ENCODE results near the gene LTA4H.

DNA sequence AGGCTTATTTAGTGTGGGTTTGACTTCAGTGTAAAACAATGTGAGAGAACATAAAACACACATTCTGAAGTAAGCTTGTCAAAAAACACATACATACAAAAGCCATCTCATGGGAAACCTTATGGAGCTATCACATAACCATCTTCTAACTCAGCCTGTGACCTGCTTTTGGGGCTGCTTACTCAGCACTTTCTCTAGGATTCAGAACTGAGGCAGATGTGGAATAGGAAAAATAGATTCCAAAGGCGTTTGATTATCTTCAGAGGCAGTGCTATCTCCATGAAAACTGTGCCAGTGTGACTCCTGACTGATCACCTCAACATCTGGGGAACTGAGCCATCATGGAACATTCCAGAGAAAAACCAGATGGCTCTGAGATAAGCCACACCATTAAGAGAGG, 52.8 kb downstream of the LTA4H start:
- TF ChIP-seq, protein P1, sequence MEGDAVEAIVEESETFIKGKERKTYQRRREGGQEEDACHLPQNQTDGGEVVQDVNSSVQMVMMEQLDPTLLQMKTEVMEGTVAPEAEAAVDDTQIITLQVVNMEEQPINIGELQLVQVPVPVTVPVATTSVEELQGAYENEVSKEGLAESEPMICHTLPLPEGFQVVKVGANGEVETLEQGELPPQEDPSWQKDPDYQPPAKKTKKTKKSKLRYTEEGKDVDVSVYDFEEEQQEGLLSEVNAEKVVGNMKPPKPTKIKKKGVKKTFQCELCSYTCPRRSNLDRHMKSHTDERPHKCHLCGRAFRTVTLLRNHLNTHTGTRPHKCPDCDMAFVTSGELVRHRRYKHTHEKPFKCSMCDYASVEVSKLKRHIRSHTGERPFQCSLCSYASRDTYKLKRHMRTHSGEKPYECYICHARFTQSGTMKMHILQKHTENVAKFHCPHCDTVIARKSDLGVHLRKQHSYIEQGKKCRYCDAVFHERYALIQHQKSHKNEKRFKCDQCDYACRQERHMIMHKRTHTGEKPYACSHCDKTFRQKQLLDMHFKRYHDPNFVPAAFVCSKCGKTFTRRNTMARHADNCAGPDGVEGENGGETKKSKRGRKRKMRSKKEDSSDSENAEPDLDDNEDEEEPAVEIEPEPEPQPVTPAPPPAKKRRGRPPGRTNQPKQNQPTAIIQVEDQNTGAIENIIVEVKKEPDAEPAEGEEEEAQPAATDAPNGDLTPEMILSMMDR (IDR thresholded peaks at IDR 0.05 in 8 of 11, conservative IDR thresholded peaks at IDR 0.05 in 3 of 11): no peak
- TF ChIP-seq POLR2AphosphoS5 (IDR thresholded peaks at IDR 0.05): no peak
- TF ChIP-seq POLR2A (IDR thresholded peaks at IDR 0.05): no peak

All from spleen (tissue), 7 donors.